Measurements from ENCODE around the gene ARMC12. TPM values are rescaled to one million over a fixed set of nuclear protein-coding genes. Genes with fewer than 3 reads are reported as not detected.

The ARMC12 gene
- total and polyA plus RNA-seq, 2 of the 13 experiments (the other 11 are each of a cell fraction or from before 2014, with no cell fraction given): 1.3 TPM; not detected in 1

DNA sequence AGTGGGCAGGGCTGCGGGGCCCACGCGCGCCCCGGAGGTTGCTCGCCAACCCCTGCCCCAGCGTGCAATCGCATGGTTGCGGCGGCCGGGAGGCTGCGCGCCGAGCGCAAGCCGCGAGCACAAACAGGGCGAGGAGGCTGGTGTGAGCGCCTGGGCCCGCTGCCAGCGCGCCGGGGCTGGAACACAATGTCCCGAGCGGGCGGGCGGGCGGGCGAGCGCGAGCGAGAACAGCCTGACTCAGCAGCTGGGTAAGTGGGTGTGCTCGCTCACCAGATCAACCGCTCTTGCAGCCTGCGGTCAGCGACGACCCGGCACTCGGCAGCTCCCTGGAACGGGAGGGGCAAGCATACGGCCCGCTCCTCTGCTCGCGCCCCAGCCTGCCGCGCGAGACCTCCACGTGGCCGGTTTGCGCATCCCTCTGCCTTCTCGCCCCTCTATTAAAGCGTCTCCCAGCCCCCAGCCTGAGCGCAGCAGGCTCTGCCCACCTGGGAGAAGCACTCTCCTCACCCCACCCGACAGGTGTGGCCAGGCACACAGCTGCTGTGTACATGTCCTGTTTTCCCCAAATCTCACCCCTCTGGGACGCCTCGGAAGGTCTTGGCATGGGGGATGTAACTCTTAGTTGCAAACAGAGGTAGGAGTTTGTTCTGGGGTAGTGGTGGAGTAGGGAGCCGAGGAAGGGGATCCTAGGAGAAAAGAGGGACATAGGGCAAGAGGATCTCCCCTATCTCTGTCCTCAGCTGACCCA is 8.7 kb upstream of the ARMC12 start (continued):
- TF ChIP-seq, protein P1, sequence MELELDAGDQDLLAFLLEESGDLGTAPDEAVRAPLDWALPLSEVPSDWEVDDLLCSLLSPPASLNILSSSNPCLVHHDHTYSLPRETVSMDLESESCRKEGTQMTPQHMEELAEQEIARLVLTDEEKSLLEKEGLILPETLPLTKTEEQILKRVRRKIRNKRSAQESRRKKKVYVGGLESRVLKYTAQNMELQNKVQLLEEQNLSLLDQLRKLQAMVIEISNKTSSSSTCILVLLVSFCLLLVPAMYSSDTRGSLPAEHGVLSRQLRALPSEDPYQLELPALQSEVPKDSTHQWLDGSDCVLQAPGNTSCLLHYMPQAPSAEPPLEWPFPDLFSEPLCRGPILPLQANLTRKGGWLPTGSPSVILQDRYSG (CRISPR knock-in tag; IDR thresholded peaks at IDR 0.05): peak; percentile 92
- TF ChIP-seq BRCA1 (CRISPR knock-in tag; IDR thresholded peaks at IDR 0.05): no peak; the same call in 1 of the 2 replicates
- TF ChIP-seq ZNF850 (CRISPR knock-in tag; conservative IDR thresholded peaks at IDR 0.05): no peak
- no peak for TF ChIP-seq ZNF354B (CRISPR knock-in tag; IDR thresholded peaks at IDR 0.05)
- no peak for TF ChIP-seq ZSCAN30 (CRISPR knock-in tag; IDR thresholded peaks at IDR 0.05)
- peak; percentile 5; the same call in 1 of the 2 replicates for TF ChIP-seq SIN3A (IDR thresholded peaks at IDR 0.05; ENCODE audit: borderline replicate concordance, low read depth, low read length)
- no peak for TF ChIP-seq PAF1 (CRISPR knock-in tag; IDR thresholded peaks at IDR 0.05)
- TF ChIP-seq ZNF549 (CRISPR knock-in tag; IDR thresholded peaks at IDR 0.05): no peak
- no peak for TF ChIP-seq ZNF451 (CRISPR knock-in tag; IDR thresholded peaks at IDR 0.05)
- no peak for TF ChIP-seq SIN3B (IDR thresholded peaks at IDR 0.05; ENCODE audit: low read length)
- TF ChIP-seq, protein P2, sequence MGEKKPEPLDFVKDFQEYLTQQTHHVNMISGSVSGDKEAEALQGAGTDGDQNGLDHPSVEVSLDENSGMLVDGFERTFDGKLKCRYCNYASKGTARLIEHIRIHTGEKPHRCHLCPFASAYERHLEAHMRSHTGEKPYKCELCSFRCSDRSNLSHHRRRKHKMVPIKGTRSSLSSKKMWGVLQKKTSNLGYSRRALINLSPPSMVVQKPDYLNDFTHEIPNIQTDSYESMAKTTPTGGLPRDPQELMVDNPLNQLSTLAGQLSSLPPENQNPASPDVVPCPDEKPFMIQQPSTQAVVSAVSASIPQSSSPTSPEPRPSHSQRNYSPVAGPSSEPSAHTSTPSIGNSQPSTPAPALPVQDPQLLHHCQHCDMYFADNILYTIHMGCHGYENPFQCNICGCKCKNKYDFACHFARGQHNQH (CRISPR knock-in tag; IDR thresholded peaks at IDR 0.05): peak; percentile 61; the same call in 1 of the 2 replicates
- TF ChIP-seq ZNF558 (CRISPR knock-in tag; IDR thresholded peaks at IDR 0.05; ENCODE audit: borderline replicate concordance): 0 out of 2 replicates have a peak, but pooled peaks have one; percentile 39
- no peak for TF ChIP-seq CHCHD3 (CRISPR knock-in tag; IDR thresholded peaks at IDR 0.05)
- no peak for TF ChIP-seq CENPX (CRISPR knock-in tag; IDR thresholded peaks at IDR 0.05)
- no peak for TF ChIP-seq SYNCRIP (IDR thresholded peaks at IDR 0.05; ENCODE audit: insufficient read depth, low read depth, low read length)
- no peak for TF ChIP-seq ZNF660 (CRISPR knock-in tag; IDR thresholded peaks at IDR 0.05; ENCODE audit: borderline replicate concordance, low read depth)
- TF ChIP-seq FOXP1 (IDR thresholded peaks at IDR 0.05): no peak
- TF ChIP-seq FOXP1 (CRISPR knock-in tag; IDR thresholded peaks at IDR 0.05): no peak
- TF ChIP-seq, protein P3, sequence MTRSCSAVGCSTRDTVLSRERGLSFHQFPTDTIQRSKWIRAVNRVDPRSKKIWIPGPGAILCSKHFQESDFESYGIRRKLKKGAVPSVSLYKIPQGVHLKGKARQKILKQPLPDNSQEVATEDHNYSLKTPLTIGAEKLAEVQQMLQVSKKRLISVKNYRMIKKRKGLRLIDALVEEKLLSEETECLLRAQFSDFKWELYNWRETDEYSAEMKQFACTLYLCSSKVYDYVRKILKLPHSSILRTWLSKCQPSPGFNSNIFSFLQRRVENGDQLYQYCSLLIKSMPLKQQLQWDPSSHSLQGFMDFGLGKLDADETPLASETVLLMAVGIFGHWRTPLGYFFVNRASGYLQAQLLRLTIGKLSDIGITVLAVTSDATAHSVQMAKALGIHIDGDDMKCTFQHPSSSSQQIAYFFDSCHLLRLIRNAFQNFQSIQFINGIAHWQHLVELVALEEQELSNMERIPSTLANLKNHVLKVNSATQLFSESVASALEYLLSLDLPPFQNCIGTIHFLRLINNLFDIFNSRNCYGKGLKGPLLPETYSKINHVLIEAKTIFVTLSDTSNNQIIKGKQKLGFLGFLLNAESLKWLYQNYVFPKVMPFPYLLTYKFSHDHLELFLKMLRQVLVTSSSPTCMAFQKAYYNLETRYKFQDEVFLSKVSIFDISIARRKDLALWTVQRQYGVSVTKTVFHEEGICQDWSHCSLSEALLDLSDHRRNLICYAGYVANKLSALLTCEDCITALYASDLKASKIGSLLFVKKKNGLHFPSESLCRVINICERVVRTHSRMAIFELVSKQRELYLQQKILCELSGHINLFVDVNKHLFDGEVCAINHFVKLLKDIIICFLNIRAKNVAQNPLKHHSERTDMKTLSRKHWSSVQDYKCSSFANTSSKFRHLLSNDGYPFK (CRISPR knock-in tag; IDR thresholded peaks at IDR 0.05; ENCODE audit: borderline replicate concordance): no peak
- TF ChIP-seq ESRRA (CRISPR knock-in tag; IDR thresholded peaks at IDR 0.05; ENCODE audit: low read depth): no peak
- no peak for TF ChIP-seq SOX6 (IDR thresholded peaks at IDR 0.05)
- TF ChIP-seq SOX6 (CRISPR knock-in tag; IDR thresholded peaks at IDR 0.05): no peak
- TF ChIP-seq, protein P4, sequence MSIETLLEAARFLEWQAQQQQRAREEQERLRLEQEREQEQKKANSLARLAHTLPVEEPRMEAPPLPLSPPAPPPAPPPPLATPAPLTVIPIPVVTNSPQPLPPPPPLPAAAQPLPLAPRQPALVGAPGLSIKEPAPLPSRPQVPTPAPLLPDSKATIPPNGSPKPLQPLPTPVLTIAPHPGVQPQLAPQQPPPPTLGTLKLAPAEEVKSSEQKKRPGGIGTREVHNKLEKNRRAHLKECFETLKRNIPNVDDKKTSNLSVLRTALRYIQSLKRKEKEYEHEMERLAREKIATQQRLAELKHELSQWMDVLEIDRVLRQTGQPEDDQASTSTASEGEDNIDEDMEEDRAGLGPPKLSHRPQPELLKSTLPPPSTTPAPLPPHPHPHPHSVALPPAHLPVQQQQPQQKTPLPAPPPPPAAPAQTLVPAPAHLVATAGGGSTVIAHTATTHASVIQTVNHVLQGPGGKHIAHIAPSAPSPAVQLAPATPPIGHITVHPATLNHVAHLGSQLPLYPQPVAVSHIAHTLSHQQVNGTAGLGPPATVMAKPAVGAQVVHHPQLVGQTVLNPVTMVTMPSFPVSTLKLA (IDR thresholded peaks at IDR 0.05): no peak
- TF ChIP-seq EED (CRISPR knock-in tag; IDR thresholded peaks at IDR 0.05): no peak
- peak; percentile 85 for TF ChIP-seq ZNF232 (CRISPR knock-in tag; IDR thresholded peaks at IDR 0.05; ENCODE audit: borderline replicate concordance)

Data from HepG2 (cell line).